ENCODE data around the gene ESYT1.

Gene ESYT1

GRCh38 chr12:56124133-56124532 is 3.9 kb upstream of the ESYT1 start:
- in situ Hi-C loops (cut with HindIII; ENCODE audit: low sequenced_read_pairs), result no loop called here

GRCh38 chr12:56126732-56127239 is 1.3 kb upstream of the ESYT1 start:
- in situ Hi-C loops (cut with HindIII; ENCODE audit: low sequenced_read_pairs), result no loop called here

GRCh38 chr12:56127485-56127887 is 581 bp upstream of the ESYT1 start:
- in situ Hi-C loops (cut with HindIII; ENCODE audit: low sequenced_read_pairs), result no loop called here

- in situ Hi-C loops (cut with HindIII; ENCODE audit: low sequenced_read_pairs), result no loop called here
These were observed 671 bp downstream of the ESYT1 start for GRCh38 chr12:56128670-56129205.

- in situ Hi-C loops (cut with HindIII; ENCODE audit: low sequenced_read_pairs), result no loop called here
These were observed 1.3 kb downstream of the ESYT1 start for GRCh38 chr12:56129206-56129941.

GRCh38 chr12:56129942-56130495 is 2.0 kb downstream of the ESYT1 start:
- in situ Hi-C loops (cut with HindIII; ENCODE audit: low sequenced_read_pairs), result no loop called here

GRCh38 chr12:56130876-56131275 is 2.8 kb downstream of the ESYT1 start:
- in situ Hi-C loops (cut with HindIII; ENCODE audit: low sequenced_read_pairs), result no loop called here

- in situ Hi-C loops (cut with HindIII; ENCODE audit: low sequenced_read_pairs), result no loop called here
These were observed 6.8 kb downstream of the ESYT1 start for GRCh38 chr12:56134897-56135296.

- in situ Hi-C loops (cut with HindIII; ENCODE audit: low sequenced_read_pairs), result no loop called here
These were observed 9.9 kb downstream of the ESYT1 start for GRCh38 chr12:56137853-56138571.

GRCh38 chr12:56141946-56142784 is 14.1 kb downstream of the ESYT1 start:
- in situ Hi-C loops (cut with HindIII; ENCODE audit: low sequenced_read_pairs), result no loop called here

- in situ Hi-C loops (cut with HindIII; ENCODE audit: low sequenced_read_pairs), result no loop called here
These were observed 15.2 kb downstream of the ESYT1 start for GRCh38 chr12:56143217-56143616.

GRCh38 chr12:56143870-56144269 is 15.8 kb downstream of the ESYT1 start:
- in situ Hi-C loops (cut with HindIII; ENCODE audit: low sequenced_read_pairs), result no loop called here

- in situ Hi-C loops (cut with HindIII; ENCODE audit: low sequenced_read_pairs), result no loop called here
These were observed 17.1 kb downstream of the ESYT1 start for GRCh38 chr12:56145217-56145616.

GRCh38 chr12:56146492-56147460 is 18.7 kb downstream of the ESYT1 start:
- in situ Hi-C loops (cut with HindIII; ENCODE audit: low sequenced_read_pairs), result no loop called here

GRCh38 chr12:56150563-56150962 is 22.5 kb downstream of the ESYT1 start:
- in situ Hi-C loops (cut with HindIII; ENCODE audit: low sequenced_read_pairs), result no loop called here

GRCh38 chr12:56151672-56152131 is 23.6 kb downstream of the ESYT1 start:
- in situ Hi-C loops (cut with HindIII; ENCODE audit: low sequenced_read_pairs), result no loop called here

GRCh38 chr12:56152132-56152755 is 24.2 kb downstream of the ESYT1 start, which contains the start of gene MYL6B:
Gene MYL6B, plus strand, starts transcription at chr12:56152587. Its CDS starts 1,332 bp downstream, at chr12:56153919.
- in situ Hi-C loops (cut with HindIII; ENCODE audit: low sequenced_read_pairs), result no loop called here

GRCh38 chr12:56152756-56153677 is 24.9 kb downstream of the ESYT1 start:
- in situ Hi-C loops (cut with HindIII; ENCODE audit: low sequenced_read_pairs), result no loop called here
